Stimulated activated CD8-positive, alpha-beta memory T cell treated with anti-CD3 and anti-CD28 coated beads, Interleukin-2, amount 100 ng/mL, for 1 hour (primary cell): ENCODE data around the gene BICDL2.

Experiments
- DNase-seq, 2 donors: peaks; one replicate each; pipeline ENCODE4 v3.0.0-alpha.2; 2020; ENCODE audit warnings: low read depth in 2 of 2

Gene BICDL2

DNA sequence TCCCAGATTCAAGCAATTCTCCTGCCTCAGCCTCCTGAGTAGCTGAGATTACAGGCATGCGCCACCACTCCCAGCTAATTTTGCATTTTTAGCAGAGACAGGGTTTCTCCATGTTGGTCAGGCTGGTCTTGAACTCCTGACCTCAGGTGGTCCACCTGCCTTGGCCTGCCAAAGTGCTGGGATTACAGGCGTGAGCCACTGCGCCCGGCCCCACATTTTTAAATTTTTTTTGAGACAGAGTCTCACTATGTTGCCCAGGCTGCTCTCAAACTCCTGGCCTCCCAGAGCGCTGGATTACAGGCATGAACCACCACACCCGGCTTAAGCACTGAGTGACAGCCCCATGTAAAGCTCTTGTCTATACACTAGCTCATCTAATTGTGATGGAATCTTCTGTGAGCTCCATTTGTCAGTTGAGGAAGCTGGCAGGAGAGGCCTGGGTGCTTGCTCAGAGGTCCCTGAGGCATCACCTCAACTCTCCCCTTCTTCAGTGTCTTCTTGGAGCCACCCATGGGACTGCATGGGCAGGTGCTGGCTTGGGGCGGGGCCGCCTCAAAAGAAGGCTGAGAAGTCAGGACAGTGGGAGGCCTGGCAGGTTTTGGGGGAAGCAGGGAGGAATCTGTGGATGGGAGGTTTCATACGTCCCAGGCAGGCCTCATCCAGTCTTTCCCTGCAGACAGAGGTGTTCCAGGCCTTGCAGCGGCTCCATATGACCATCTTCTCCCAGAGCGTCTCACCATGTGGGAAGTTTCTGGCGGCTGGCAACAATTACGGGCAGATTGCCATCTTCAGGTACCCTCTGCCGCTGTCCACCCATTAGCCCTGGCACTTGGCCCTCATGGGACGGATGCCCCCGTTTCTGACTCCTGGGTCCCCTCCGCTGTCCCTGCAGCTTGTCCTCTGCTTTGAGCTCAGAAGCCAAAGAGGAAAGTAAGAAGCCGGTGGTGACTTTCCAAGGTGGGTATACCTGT lies 11.4 kb downstream of the BICDL2 start:
- DNase-seq, result no peak

DNA sequence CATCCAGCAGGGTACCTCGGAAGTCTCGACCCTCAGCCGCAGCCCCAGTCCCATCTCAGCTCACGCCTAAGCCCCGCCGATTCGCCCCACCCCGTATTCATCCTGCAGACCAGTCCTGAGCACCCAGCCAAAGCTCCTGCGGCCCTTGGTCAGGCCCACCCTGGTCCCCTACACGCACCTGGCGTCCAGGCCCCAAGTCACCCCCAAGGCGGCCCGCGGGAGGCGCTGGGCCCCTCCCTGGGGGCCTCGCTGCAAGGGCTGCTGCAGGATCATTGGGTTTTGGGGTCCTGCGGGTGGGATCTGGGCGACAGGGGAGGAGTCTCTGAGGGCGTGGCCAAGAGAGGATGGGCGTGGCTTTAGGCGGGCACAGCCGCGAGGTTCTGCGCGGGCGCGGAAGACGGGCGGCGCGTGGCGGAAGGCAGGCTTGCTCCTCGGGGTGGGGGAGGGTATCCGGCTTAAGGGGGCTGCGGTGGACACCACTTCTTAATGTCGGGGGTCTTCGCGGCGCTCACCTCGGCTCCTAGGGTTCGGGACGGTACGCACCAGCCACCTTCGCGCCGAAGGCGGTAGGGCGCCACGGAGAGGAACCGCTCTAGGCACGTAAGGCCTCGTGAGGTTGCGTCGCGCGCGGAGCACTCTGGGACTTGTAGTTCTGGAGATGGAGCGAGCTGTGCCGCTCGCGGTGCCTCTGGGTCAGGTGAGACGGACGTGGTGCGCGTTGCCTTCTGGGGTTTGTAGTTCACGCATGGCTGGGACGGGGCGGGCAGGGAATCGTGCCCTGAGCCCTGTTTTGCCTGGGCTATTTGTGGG lies 12.9 kb downstream of the BICDL2 start, which contains the start of the genes HCFC1R1 and THOC6:
HCFC1R1 (minus strand) TSS at position 274 of the 810 bp plus-strand sequence; CDS start at position 273, 1 bp downstream.
THOC6 (plus strand) TSS at position 367 of the 810 bp plus-strand sequence; CDS start at position 659, 292 bp downstream.
- peak; percentile 89 to 90 for DNase-seq

DNA sequence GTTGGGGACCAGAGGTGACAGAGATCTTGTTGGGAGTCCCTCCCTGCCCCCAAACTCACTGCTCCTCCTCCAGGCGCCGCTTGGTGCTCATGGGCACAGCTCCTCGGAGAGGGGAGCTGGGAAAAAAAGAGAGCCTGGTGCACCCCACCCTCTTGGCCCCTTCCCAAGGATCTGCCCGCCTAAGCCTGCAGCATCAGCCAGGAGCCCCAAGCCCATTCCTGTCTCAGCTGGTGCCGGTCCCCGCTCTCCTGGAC lies 13.4 kb downstream of the BICDL2 start:
- DNase-seq, result no peak

DNA sequence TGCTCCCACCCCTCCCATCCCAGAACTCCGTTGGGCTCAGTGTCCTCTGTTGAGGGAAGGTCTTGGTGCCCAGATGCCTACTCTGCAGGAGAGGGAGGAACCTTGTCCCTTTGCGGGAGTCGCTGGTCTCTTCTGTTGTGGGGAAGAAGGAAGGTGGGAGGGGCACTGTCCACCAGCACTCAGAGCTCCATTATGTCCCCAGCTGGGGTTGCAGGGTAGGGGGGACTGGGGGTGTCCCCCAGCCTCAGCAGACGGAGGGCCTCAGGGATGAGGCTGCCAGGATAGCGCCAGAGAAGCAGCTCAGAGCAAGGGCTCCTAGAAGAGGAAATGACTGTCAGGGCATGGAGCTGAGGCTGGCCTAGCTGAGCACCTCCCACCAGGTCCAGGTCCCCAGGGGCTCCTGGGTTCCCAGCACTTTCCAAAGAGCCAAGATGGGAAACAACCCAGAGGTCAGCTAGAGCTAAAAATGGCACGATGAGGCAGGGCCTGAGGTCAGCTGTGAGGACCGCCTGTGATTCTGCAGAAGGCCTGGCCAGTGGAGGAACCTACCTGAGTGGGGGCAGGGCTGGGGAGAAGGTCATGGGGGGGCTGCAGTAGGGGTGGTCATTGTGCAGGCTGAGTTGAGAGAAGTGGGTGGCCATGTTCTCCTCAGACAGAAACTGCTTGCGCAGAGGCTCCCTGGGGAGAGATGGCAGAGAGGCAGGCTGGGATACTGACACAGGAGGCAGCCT lies 13.9 kb downstream of the BICDL2 start:
- no peak for DNase-seq

DNA sequence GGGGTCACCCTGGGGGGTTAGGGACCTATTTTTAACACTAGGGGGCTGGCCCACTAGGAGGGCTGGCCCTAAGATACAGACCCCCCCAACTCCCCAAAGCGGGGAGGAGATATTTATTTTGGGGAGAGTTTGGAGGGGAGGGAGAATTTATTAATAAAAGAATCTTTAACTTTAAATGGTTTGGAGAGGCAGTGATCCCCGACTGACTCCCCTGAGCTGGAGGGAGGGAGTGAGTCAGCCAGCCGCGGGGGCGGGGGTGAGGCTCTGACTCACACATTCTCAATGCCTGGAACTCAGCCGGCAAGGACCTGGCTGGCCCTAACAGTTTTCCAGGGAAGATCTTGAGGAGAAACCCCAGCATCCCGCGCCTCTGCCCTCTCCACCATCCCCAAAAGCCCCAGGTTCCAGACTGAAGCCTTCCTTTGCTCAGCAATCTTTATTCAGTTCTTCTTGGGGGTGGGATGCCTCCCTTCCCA lies 14.5 kb downstream of the BICDL2 start:
- peak; percentile 69 to 76 for DNase-seq

DNA sequence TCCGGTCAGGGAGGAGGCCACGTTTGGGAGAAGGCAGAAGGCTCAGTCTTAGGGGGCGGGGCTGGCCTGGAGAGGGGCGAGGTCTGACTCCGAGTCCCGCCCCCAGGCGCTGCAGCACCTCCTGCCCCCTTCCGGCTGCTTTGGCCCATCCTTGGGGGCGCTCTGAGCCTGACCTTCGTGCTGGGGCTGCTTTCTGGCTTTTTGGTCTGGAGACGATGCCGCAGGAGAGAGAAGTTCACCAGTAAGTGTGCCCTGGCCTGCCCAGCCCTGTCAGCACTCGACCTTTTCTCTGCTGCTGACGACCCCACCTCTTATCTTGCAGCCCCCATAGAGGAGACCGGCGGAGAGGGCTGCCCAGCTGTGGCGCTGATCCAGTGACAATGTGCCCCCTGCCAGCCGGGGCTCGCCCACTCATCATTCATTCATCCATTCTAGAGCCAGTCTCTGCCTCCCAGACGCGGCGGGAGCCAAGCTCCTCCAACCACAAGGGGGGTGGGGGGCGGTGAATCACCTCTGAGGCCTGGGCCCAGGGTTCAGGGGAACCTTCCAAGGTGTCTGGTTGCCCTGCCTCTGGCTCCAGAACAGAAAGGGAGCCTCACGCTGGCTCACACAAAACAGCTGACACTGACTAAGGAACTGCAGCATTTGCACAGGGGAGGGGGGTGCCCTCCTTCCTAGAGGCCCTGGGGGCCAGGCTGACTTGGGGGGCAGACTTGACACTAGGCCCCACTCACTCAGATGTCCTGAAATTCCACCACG lies 15.1 kb downstream of the BICDL2 start:
- peak; percentile 62 to 63 for DNase-seq

DNA sequence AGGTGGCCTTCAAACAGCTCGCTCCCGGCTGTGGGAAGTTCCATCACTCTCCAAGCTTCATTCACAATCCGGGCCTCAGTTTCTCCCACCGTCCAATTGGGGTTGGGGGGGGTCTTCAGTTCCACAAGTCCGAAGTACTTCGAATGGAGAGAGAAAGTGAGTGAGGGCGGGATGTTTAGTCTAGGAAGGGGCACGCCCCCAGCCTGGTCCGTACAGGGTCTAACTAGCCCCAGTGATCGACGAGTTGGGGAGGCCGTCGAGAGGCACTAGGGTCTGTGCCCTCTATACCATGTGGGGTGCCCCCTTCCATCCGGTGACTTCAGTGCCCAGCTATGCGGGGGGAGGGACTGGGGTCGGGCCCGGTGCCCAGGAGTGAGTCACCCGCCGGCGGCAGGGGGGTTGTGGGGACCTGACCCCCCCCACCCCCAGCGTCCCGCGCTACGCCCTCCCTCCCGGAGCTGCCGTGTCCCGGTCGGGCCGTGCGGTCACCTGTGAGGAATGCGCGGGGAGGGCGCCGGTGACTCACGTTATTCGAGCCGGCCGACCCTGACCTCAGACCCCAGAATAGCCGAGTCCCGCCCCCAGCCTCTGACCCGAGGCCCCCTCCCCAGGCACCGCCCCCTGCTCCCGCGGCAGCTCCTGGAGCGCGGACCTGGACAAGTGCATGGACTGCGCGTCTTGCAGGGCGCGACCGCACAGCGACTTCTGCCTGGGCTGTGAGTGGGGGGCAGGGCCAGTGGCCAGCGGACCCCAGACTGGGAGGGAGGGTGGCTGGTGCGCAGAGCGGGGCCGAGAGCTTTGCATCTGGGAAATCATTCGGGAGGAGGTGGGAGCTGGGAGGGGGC lies 15.9 kb downstream of the BICDL2 start:
- DNase-seq, result peak; percentile 50

DNA sequence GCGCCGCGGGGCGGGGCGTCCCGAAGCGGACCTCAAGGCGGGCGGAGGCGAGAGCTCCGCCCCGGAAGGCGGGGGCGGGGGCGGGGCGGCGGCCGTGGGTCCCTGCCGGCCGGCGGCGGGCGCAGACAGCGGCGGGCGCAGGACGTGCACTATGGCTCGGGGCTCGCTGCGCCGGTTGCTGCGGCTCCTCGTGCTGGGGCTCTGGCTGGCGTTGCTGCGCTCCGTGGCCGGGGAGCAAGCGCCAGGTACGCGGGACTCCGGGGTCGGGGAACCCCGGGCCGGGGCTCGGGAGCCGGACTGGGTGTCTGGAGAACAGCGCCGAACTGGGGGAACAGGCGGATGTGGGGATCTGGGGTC lies 16.5 kb downstream of the BICDL2 start, which contains the start of gene TNFRSF12A:
TNFRSF12A (plus strand) TSS at position 122 of the 357 bp plus-strand sequence; CDS start at position 152, 30 bp downstream.
- DNase-seq, result peak; percentile 49 to 52

DNA sequence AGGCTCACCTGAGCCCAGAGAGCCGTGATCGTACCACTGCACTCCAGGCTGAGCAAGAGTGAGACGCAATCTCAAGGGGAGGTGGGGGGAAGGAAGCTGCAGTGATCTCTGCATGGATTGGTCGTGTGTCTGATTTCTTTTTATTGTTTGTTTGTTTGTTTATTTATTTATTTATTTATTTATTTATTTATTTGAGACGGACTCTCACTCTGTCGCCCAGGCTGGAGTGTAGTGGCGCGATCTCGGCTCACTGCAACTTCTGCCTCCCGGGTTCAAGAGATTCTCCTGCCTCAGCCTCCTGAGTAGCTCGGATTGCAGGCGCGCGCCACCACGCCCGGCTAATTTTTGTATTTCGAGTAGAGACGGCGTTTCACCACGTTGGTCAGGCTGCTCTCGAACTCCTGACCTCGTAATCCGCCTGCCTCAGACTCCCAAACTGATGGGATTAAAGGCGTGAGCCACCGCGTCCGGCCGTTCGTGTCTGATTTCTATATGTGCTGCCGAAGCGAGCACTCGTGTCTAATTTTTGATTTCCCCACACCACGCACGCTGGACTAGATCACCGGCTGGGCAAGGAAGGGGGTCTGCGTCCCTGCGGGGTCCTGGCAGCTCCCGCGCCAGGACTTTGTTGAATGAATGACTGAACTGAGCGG lies 17.0 kb downstream of the BICDL2 start:
- no peak for DNase-seq

DNA sequence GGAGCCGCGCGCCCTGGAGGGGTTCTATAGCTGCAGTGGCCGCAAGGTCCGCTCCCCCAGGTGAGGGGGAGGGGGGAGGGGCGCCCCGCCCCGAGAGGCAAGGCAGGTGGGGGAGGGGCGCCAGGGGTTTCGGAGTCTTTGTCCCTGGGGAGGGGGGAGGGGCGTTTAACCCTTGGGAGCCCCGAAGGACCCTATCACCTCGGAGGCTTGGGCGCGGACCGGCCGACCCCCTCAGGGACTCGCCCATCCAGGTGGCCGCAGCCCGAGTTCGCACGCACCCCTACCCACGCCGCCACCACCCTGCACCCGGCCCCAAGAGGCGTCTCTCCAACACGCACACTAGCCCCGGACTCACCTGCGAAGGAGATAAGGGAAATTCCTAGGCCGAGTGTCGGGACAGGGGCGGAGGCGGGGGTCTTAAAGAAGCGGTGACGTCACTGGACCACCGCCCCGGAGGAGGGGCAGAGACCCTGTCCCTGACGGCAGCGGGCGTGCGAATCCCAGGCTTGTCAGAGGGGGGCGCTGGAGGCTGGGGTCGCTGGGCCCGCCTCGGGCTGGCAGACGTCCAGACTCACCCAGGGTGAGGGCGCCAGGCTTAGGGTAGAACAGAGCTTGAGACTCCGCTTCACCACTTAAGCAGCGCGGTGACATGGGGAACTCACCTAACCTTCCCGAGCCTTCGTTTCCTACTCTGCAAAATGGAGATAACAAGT lies 18.8 kb downstream of the BICDL2 start, which contains the start of gene CLDN6:
CLDN6 (minus strand) TSS at position 390 of the 713 bp plus-strand sequence. CDS start 2,162 bp downstream, outside the sequence.
- no peak for DNase-seq

DNA sequence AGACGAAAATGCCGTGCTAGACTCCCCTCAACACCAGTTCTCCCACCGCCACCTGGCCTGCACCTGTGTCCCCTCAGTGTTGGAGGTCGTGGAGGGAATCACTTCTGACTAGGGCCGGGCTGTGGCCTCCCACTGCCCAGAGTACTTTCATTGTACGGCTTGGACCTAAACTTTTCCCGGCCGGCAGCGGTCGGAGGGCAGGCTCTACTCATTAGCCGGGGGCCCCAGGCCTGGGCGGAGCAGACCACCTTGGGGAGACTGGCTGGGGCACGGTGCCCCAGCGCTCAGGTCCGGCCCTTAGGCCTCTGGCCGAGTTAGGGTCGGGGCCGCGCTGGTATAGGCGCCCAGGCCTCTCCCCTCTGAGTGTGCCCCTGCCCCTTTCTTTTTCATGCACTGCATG lies 19.4 kb downstream of the BICDL2 start:
- DNase-seq, result no peak

DNA sequence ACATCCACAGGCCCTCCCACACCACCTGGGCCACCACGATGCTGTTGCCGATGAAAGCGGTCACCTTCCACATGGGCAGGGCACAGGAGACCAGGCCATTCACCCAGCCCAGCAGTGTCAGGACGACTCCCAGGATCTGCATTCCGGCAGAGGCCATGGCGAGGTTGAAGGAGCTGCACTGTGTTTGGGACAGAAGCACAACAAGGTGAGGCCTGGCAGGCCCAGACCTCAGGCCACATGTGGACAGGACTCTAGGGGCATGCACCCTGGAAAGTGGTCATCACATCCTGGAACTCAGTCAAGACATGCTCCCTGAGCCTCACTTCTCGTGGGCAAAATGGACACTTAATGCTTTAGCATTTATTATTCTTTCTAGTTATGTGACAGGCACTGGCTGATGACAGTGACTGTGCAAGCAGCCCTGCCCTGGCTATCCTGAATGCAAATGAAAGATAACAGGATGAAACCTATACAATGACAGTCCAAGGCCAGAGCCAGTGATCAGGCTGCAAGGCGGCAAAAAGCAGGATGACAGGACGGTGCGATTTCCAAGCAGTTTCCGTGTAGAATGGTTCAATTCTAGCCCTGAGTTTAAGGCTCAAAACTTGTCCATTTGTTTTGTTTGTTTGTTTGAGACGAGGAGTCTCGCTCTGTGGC lies 20.8 kb downstream of the BICDL2 start:
- no peak for DNase-seq

DNA sequence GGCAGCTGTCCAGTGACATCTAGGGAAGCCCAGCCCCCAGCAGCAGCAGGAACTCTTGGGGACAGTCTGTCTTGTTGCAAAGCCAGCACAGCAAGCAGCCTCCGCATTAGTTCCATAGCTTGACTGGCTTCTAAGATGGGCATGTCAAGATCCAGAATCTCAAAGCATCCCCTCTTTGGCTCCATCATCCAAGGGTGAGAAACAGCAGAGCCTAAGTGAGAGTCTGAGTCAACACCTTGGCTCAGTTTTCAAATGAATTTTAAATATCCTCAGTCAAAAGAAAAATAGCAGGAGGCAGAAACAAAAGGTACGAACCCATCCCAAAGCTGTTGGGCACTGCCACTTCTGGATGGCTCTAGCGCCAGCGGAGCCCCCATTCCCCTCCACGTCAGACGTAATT lies 21.8 kb downstream of the BICDL2 start:
- DNase-seq, result no peak

DNA sequence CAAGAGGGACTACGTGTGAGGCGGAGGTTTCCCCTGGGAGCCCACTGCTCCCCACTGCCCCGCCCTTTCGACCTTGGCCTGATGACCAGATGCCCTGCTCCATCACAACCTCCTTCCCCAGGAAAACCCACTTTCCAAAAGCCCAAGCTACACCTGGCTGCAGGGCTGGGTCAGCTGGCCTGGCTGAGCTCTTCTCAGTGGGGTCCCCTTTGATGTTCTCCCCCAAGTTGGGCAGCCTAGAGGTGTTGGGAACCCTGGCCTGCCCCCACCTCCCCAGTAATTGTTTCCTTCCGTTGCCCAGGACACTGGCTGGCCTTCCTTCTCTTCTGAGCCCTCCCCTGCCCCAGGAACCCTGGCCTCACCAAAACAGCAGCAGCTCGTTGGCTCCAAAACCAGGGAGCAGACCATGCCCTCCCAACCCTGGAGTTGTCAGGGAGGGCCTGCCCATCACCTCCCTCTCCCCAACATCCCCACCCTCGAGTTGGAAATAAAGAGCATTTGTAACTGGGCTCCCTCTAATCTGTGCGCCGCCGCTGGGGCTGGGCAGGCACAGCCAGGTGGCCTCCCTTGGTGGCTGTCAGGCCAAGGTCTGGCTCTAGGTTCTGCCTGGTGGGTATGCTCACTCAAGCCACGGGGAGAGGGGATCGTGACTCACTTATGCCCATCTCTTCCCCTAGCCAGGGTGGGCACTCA lies 22.6 kb downstream of the BICDL2 start:
- no peak for DNase-seq

DNA sequence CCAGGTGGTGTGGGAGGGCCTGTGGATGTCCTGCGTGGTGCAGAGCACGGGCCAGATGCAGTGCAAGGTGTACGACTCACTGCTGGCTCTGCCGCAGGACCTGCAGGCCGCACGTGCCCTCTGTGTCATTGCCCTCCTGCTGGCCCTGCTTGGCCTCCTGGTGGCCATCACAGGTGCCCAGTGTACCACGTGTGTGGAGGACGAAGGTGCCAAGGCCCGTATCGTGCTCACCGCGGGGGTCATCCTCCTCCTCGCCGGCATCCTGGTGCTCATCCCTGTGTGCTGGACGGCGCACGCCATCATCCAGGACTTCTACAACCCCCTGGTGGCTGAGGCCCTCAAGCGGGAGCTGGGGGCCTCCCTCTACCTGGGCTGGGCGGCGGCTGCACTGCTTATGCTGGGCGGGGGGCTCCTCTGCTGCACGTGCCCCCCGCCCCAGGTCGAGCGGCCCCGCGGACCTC lies 23.2 kb downstream of the BICDL2 start:
- DNase-seq, result no peak

DNA sequence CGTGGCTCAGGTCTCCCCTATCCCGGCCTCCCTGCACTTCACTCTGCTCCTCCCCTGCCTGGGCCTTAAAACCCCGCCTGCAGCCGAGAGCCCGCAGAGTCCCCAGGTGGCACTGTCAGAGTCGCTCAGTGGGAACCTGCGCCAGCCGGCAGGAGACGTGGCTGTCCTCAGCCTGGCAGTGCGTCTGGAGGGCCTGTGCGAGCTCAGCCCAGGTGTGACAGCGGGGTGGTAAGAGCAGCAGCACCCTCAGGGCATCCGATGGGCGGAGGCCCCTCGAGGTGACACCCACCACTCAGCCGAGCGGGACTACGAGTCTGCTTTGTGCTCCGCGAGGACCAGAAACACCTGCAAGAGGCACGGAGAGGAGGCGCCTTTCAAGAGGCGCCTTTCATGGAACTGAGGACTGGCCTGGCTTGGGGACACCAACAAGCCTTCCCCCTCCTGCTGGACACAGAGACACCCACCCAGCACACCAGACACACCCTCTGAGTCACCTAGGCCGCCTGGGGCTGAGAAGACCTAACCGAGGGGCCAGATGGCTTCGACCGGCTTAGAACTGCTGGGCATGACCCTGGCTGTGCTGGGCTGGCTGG lies 23.8 kb downstream of the BICDL2 start, which contains the start of gene CLDN9:
CLDN9 (plus strand) TSS at position 96 of the 593 bp plus-strand sequence; CDS start at position 536, 440 bp downstream.
- DNase-seq, result no peak

DNA sequence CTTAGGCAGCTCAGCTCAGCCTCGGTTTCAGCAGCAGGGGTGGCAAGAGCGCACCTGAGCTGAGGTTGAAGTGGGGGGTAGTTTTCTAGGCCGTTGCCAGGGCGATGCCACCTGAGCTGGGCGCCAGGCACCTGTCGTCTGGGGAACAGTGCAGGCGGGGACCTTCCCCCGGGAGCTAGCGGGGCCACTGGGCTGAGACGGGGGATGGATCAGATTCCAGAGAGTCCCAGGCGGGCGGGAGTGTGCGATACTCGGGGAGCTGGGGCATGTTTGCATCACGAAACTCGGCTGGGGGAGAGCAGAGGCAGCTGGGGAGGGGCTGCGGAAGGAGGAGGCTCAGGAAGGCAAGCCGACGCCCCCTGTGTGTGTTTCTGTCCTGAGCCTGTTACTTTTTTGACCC lies 24.5 kb downstream of the BICDL2 start:
- no peak for DNase-seq
